Lower lobe of right lung (tissue), 2 donors: Measurements from ENCODE around the gene FAM168B. TPM values are rescaled to one million over a fixed set of nuclear protein-coding genes. Genes with fewer than 3 reads are reported as not detected.

ENCODE experiments used
- ATAC-seq, 2 donors: fragments of 200-7000 bp; cut with Tn5 transposase; one replicate each; pipeline ENCODE4 v1.9.1; 2020 to 2022; ENCODE audit warnings: mild to moderate bottlenecking in 2 of 2, moderate library complexity in 2 of 2
- DNase-seq: peaks from one replicate; pipeline ENCODE4 v3.0.0-alpha.2; 2020
- H3K27ac ChIP-seq: fragments of 200-600 bp; one replicate; pipeline ENCODE4 v1.8.0; 2022
- H3K27me3 ChIP-seq: fragments of 200-600 bp; one replicate; pipeline ENCODE4 v1.8.0; 2022; ENCODE audit warnings: low read depth
- H3K36me3 ChIP-seq: fragments of 200-600 bp; one replicate; pipeline ENCODE4 v1.8.0; 2022; ENCODE audit warnings: mild to moderate bottlenecking
- H3K4me1 ChIP-seq: fragments of 200-600 bp; one replicate; pipeline ENCODE4 v1.8.0; 2022
- H3K4me3 ChIP-seq: fragments of 200-600 bp; one replicate; pipeline ENCODE4 v1.8.0; 2022; ENCODE audit warnings: mild to moderate bottlenecking
- H3K9me3 ChIP-seq: fragments of 200-600 bp; one replicate; pipeline ENCODE4 v1.8.0; 2022
- intact Hi-C: fragments of 100-400 bp; cut with DNase I; formaldehyde crosslinking; loops from one replicate; pipeline ENCODE4 v1.11.0; 2022
- total RNA-seq: library from RNA; stranded (reverse); fragmentation: NEBNext Ultra II Directional; extraction: Animal tissue kit (Norgen Biotek cat#: 25700); gene quantifications from one replicate; pipeline ENCODE4 v1.2.1, GENCODE V29; 2021
- TF ChIP-seq, protein P1 (sequence below): fragments of 200-600 bp; IDR thresholded peaks from one replicate; pipeline ENCODE4 v1.8.0; 2022; ENCODE audit warnings: antibody characterized with exemption, mild to moderate bottlenecking
- donor health status: DM: no; HTN: yes; CAD: no; lungs with severe emphysema.

Gene FAM168B
- total RNA-seq, 1 donor from 2014 or later, result 74.1 TPM

DNA sequence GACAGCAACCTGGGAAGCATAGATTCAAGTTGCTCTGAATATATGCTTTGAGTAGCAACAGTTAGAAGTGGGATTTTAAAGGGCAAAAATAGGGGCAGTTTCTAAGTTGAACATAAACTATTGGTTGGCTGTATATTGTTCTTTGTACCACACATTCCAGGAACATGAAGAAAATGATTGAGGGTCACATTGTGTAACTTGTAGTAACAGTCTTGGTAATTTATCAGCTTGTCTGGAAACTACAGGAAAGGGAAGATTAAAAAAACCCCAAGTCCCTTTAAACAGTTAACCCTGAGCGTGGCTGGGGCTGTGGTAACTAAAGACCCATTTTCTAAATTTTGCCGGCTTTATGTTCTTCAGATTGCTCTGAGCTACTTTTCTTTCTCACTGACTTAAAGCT lies 19.3 kb upstream of the FAM168B start:
- TF ChIP-seq, protein P1, sequence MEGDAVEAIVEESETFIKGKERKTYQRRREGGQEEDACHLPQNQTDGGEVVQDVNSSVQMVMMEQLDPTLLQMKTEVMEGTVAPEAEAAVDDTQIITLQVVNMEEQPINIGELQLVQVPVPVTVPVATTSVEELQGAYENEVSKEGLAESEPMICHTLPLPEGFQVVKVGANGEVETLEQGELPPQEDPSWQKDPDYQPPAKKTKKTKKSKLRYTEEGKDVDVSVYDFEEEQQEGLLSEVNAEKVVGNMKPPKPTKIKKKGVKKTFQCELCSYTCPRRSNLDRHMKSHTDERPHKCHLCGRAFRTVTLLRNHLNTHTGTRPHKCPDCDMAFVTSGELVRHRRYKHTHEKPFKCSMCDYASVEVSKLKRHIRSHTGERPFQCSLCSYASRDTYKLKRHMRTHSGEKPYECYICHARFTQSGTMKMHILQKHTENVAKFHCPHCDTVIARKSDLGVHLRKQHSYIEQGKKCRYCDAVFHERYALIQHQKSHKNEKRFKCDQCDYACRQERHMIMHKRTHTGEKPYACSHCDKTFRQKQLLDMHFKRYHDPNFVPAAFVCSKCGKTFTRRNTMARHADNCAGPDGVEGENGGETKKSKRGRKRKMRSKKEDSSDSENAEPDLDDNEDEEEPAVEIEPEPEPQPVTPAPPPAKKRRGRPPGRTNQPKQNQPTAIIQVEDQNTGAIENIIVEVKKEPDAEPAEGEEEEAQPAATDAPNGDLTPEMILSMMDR, result no peak
- H3K9me3 ChIP-seq, result no peaks in the 10 kb centered on the region
- ATAC-seq (no peak), DNase-seq (no peak)
- intact Hi-C loops, result no loop called here
- no peak overlapping the region for H3K4me3 ChIP-seq
- no peak overlapping the region for H3K27ac ChIP-seq
- peaks cover 15% of the 10 kb centered on the region for H3K4me1 ChIP-seq
- H3K36me3 ChIP-seq, result peaks cover 11% of the 10 kb centered on the region
- H3K27me3 ChIP-seq, result no peaks in the 10 kb centered on the region

DNA sequence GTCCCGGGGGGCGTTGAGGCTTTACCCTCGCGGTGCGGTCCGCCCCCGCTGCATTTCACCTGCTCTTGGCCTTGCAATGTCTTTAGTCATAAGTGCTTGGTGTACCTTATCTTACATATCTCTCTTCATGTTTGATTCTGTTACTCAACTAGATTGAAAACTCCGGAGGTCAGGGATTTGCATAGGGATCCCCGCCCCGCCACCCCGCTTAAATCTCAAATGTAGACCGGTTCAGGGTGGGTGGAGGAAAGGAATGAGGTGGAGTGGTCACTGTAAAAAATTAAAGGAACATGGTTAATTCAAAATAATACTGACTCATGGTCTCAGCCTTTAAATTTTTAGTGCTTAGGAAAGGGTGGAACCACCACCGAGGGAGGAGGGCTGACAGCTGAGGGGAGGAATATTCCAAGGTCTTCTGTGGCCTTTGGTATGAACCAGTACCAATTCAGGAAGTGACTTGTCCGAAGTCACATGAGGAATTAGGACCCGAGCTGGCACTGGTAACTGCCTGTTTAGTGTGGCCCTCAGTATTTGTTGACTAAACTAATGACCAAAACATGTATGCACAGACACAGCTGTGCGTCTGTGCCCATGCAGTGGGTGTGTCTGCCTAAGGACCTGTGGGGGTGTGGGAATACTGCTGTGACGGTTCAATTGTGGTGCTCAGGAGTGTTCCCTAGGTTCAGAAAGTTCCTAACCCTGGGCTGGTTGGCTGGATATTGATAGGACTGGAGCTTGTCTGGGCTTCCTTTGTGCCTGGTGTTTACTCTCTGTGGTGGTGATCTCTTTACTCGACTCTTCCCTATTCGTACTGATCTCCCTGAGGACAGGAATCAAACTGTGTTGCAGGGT lies 12.9 kb upstream of the FAM168B start:
- Histone ChIP-seq H3K4me1 (peaks cover 26% of the 10 kb centered on the region), H3K36me3 (peaks cover 8% of the 10 kb centered on the region), H3K27me3 (no peaks in the 10 kb centered on the region), H3K27ac (peak overlapping the region; percentile 96), H3K9me3 (no peaks in the 10 kb centered on the region), H3K4me3 (peak overlapping the region; percentile 88)
- peak; percentile 58 to 60 for ATAC-seq
- intact Hi-C loops, result no loop called here
- TF ChIP-seq, protein P1, result no peak
- peak; percentile 58 for DNase-seq

DNA sequence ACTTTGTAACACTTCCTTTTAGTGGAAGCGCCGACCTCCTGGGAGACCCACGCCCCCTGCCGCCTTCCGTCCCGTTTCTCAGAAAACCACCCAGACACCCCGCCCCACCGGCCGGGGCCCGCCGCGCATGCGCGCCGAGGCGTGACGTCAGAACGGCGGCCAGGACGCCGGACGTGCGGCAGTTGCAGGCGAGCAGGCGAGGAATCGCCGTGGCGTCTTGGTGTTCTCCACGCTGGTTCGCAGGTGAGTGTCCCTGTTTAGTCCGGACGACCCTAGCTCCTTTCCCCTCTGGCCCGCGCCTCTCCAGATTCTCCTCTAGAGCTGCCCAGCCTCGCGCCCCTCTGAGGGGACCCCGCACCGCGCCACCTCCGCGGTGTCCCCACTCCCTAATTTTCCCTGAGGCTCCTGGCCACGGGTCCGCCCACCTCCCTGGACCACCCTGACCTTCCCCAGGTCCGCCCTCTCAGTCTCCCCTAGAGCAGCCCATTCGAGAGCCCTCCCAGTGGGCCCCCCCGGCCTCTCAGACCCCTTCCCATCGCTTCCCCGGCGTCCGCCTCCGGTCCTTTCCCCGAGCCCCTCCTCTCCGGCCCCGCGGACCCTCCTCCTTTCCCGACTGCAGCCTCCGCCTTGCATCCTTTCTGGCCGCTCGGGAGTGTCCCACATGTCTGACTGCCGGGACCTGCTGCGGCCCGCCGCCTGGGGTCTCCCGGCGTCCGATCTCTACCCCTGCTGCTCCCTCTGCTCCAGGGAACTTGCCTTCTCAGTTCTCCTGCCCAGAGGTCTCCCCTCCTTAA lies 12.1 kb upstream of the FAM168B start, which contains the start of gene PLEKHB2:
PLEKHB2 (plus strand) TSS at position 181 of the 794 bp plus-strand sequence. CDS start 15,606 bp downstream, outside the sequence.
- ATAC-seq, result peak; percentile 94
- Histone ChIP-seq H3K4me3 (peak within 1 kb of the TSS; percentile 88), H3K36me3 (no peaks in the 10 kb centered on the region), H3K27me3 (no peaks in the 10 kb centered on the region), H3K9me3 (no peaks in the 10 kb centered on the region), H3K27ac (peak within 1 kb of the TSS; percentile 96), H3K4me1 (peaks cover 26% of the 10 kb centered on the region)
- peak; percentile 93 for DNase-seq
- intact Hi-C loops, result no loop called here
- TF ChIP-seq, protein P1, result peak; percentile 36

DNA sequence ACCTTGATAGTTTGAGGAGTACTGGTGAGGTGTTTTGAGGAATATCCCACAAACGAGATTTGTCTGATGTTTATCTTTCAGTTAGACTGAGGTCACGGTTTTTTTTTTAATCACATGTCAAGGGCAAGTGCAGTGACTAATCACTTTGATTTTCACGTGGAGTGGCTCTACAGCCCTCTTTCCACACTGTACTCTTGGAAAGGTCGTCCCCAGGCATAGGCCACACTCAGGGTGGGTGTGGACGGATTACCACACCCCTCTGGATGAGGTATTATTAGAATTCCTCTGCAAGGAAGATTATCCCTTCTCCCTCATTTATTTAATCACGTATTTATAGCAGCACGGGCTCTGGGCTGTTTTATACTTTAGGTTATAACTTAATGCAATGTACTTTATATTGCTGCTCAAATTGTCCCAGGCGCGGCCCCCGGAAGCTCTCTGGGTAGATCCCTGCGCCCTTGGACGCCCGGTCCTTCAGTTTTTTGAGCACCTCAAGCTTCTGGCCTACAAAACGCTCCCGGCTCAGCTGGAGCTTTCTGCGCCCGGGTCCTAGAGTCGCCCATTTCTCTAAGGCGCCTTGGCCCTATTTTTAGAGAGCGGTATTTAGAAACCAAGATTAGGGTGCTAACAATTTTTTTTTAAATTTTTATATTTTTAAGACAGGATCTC lies 11.4 kb upstream of the FAM168B start:
- peak overlapping the region; percentile 88 for H3K4me3 ChIP-seq
- H3K36me3 ChIP-seq, result no peaks in the 10 kb centered on the region
- DNase-seq (peak; percentile 85), ATAC-seq (peak; percentile 91 to 92)
- no peaks in the 10 kb centered on the region for H3K27me3 ChIP-seq
- TF ChIP-seq, protein P1, result no peak
- no peaks in the 10 kb centered on the region for H3K9me3 ChIP-seq
- H3K27ac ChIP-seq, result peak overlapping the region; percentile 96
- intact Hi-C loops, result no loop called here
- peaks cover 26% of the 10 kb centered on the region for H3K4me1 ChIP-seq

DNA sequence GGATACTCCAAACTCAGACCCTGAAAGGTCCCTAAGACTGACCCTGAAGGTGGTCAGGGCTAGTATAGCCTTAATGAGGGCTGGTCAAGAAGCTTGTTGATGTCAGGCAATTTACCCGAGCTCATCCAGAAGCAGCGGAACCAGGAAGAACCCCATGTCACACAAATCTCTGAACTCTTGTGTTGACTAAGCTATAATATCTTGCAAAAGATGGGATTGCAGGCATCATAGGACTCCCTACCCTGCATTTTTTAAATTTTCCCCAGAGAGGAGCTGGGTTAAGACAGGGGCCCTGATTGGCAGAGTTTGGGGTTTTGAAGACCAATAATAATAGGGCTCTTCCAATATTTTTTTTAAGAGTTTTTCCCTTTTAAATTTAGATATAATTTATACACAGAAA lies 9.9 kb upstream of the FAM168B start:
- Histone ChIP-seq H3K4me3 (no peak overlapping the region), H3K27me3 (no peaks in the 10 kb centered on the region), H3K9me3 (no peaks in the 10 kb centered on the region), H3K27ac (no peak overlapping the region), H3K4me1 (peaks cover 26% of the 10 kb centered on the region), H3K36me3 (no peaks in the 10 kb centered on the region)
- ATAC-seq (no peak), DNase-seq (no peak)
- intact Hi-C loops, result no loop called here
- TF ChIP-seq, protein P1, result no peak
